Tracheal epithelial cell (primary cell): ENCODE measurements around the gene CRELD2. TPM values are rescaled to one million over a fixed set of nuclear protein-coding genes. Genes with fewer than 3 reads are reported as not detected.

ENCODE experiments used
- total RNA-seq: library from RNA; depleted of rRNA; stranded (reverse); fragments of >200 nt; gene quantifications from 2 replicates; pipeline ENCODE4 v1.2.1, GENCODE V29; 2014

The CRELD2 gene
- 24.1 and 47.0 TPM in 2 replicates for total RNA-seq

GRCh38 chr22:49917974-49918910, at the start of gene CRELD2, which contains the start of gene ALG12:
CRELD2 (plus strand) TSS chr22:49918634; CDS start chr22:49918770, 136 bp downstream.
ALG12 (minus strand) TSS chr22:49918438; CDS start chr22:49913765, 4,673 bp downstream.

GRCh38 chr22:49960159-49961004, 41.9 kb downstream of the CRELD2 start, which contains the start of gene PIM3:
PIM3 (plus strand) TSS chr22:49960772; CDS start chr22:49960948, 176 bp downstream.

Other genes starting within 250 kb of the CRELD2 start
- gene BRD1, start 90.8 kb upstream of the CRELD2 start, total RNA-seq = 19.8 and 26.2 TPM in 2 replicates
- 17.3 and 18.1 TPM in 2 replicates for gene ZBED4, start 64.8 kb upstream of the CRELD2 start, total RNA-seq
- 14.0 and 17.3 TPM in 2 replicates for gene ALG12, start 196 bp upstream of the CRELD2 start, total RNA-seq
- gene PIM3, start 42.1 kb downstream of the CRELD2 start, total RNA-seq = 111 and 113 TPM in 2 replicates
- gene IL17REL, start 94.1 kb downstream of the CRELD2 start, total RNA-seq = not detected in 2 replicates
- gene TTLL8, start 139.7 kb downstream of the CRELD2 start, total RNA-seq = not detected in 2 replicates
- under 0.01 and 0.72 TPM in 2 replicates for gene MLC1, start 166.8 kb downstream of the CRELD2 start, total RNA-seq
- gene MOV10L1, start 171.4 kb downstream of the CRELD2 start, total RNA-seq = 0.48 and 0.64 TPM in 2 replicates